Measurements from ENCODE around the gene ILF3. TPM values are rescaled to one million over a fixed set of nuclear protein-coding genes. Genes with fewer than 3 reads are reported as not detected.
"Not testable (repeated sequence)": the region's sequence is repeated elsewhere in the genome, so short reads cannot be mapped to it uniquely, and the experiment has no call there.

Gene ILF3
- total RNA-seq, 4 donors from 2014 or later = 114 to 280 (median 132) TPM

- no peak for DNase-seq (ENCODE audit: low spot score in 2 of 2)
- 64% methylated on average over 1 of the region's 1 CpG for WGBS
- H3K9me3 ChIP-seq = no peaks in the 10 kb centered on the region
- H3K4me3 ChIP-seq = no peak overlapping the region
- H3K36me3 ChIP-seq = peaks cover 7% of the 10 kb centered on the region
- no peak overlapping the region for H3K27ac ChIP-seq
- H3K27me3 ChIP-seq = no peaks in the 10 kb centered on the region
- TF ChIP-seq POLR2AphosphoS5 (IDR thresholded peaks at IDR 0.05) = no peak
- TF ChIP-seq, protein P1, sequence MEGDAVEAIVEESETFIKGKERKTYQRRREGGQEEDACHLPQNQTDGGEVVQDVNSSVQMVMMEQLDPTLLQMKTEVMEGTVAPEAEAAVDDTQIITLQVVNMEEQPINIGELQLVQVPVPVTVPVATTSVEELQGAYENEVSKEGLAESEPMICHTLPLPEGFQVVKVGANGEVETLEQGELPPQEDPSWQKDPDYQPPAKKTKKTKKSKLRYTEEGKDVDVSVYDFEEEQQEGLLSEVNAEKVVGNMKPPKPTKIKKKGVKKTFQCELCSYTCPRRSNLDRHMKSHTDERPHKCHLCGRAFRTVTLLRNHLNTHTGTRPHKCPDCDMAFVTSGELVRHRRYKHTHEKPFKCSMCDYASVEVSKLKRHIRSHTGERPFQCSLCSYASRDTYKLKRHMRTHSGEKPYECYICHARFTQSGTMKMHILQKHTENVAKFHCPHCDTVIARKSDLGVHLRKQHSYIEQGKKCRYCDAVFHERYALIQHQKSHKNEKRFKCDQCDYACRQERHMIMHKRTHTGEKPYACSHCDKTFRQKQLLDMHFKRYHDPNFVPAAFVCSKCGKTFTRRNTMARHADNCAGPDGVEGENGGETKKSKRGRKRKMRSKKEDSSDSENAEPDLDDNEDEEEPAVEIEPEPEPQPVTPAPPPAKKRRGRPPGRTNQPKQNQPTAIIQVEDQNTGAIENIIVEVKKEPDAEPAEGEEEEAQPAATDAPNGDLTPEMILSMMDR (IDR thresholded peaks at IDR 0.05) = no peak
- peaks cover 48% of the 10 kb centered on the region for H3K4me1 ChIP-seq
Observed at GRCh38 chr19:10661946-10662345, 7.8 kb downstream of the ILF3 start.

GRCh38 chr19:10662384-10663251 lies 8.5 kb downstream of the ILF3 start:
- Histone ChIP-seq H3K9me3 (no peaks in the 10 kb centered on the region), H3K36me3 (peaks cover 7% of the 10 kb centered on the region), H3K4me1 (peaks cover 43% of the 10 kb centered on the region), H3K27ac (no peak overlapping the region), H3K27me3 (no peaks in the 10 kb centered on the region), H3K4me3 (no peak overlapping the region)
- TF ChIP-seq POLR2A (IDR thresholded peaks at IDR 0.05) = no peak
- no peak for TF ChIP-seq POLR2AphosphoS5 (IDR thresholded peaks at IDR 0.05)
- TF ChIP-seq, protein P1 (IDR thresholded peaks at IDR 0.05) = no peak
- no peak for TF ChIP-seq EP300 (IDR thresholded peaks at IDR 0.05)
- no peak for DNase-seq (ENCODE audit: low spot score in 2 of 2)
- 52% methylated on average over 14 of the region's 14 CpGs for WGBS

GRCh38 chr19:10663252-10663563 lies 9.1 kb downstream of the ILF3 start:
- not testable (repeated sequence) for H3K4me3 ChIP-seq; H3K9me3 ChIP-seq; DNase-seq (ENCODE audit: low spot score in 2 of 2); H3K36me3 ChIP-seq; H3K27ac ChIP-seq; H3K27me3 ChIP-seq
- peaks cover 39% of the 10 kb centered on the region for H3K4me1 ChIP-seq
- WGBS = 89% methylated on average over 16 of the region's 16 CpGs

DNA sequence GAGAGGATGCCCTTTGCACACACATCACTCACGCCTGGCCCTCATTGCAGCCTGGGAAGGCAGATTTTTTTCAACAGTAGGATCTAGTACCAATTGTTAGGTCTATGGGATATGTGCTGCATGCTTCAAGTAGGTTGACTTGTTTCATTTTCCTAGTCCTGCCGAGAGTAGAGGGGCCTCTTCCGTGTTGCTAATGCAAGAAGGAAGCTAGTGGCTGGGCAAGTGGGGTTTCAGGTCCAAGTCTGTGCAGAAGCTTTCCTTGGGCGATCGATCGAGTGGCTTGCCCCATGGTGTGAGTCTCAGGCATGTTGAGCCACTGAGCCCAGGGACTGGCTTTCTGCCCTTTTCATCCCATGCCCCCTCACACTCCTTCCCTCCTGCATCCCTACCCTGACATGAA lies 13.7 kb downstream of the ILF3 start:
- no peak for DNase-seq (ENCODE audit: low spot score in 2 of 2)
- Histone ChIP-seq H3K4me3 (no peak overlapping the region), H3K27me3 (no peaks in the 10 kb centered on the region), H3K36me3 (peaks cover 20% of the 10 kb centered on the region), H3K9me3 (no peaks in the 10 kb centered on the region), H3K4me1 (peaks cover 31% of the 10 kb centered on the region), H3K27ac (no peak overlapping the region)
- no peak for TF ChIP-seq POLR2A (IDR thresholded peaks at IDR 0.05)
- no peak for TF ChIP-seq POLR2AphosphoS5 (IDR thresholded peaks at IDR 0.05)
- TF ChIP-seq, protein P1 (IDR thresholded peaks at IDR 0.05) = no peak
- no peak for TF ChIP-seq EP300 (IDR thresholded peaks at IDR 0.05)
- WGBS = 91% methylated on average over 6 of the region's 6 CpGs

DNA sequence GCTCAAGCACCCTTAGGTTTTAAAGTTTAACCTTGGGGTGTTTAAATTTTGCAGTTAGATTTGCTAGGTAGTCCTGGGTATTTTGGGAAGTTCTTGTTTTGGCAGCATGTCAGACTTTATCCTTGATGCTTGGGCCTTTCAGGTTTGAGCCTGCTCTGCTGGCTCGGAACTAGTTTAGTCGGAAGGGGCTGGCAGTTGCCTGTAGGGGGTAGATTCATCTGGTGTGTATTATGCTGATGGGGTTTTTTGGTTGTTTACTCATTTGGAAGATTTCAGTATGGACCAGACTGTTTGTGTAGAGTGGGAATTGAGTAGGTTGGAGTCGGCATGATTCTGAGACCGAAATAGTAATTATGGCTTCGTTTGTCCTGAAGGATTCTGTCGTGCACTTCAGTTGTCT lies 15.1 kb downstream of the ILF3 start:
- peaks cover 32% of the 10 kb centered on the region for H3K36me3 ChIP-seq
- peaks cover 24% of the 10 kb centered on the region for H3K4me1 ChIP-seq
- H3K27ac ChIP-seq = no peak overlapping the region
- H3K27me3 ChIP-seq = no peaks in the 10 kb centered on the region
- no peak for TF ChIP-seq POLR2A (IDR thresholded peaks at IDR 0.05)
- TF ChIP-seq EP300 (IDR thresholded peaks at IDR 0.05) = no peak
- TF ChIP-seq, protein P1 (IDR thresholded peaks at IDR 0.05) = no peak
- no peak for TF ChIP-seq POLR2AphosphoS5 (IDR thresholded peaks at IDR 0.05)
- DNase-seq (ENCODE audit: low spot score in 2 of 2) = no peak
- no peaks in the 10 kb centered on the region for H3K9me3 ChIP-seq
- no peak overlapping the region for H3K4me3 ChIP-seq
- 63% methylated on average over 6 of the region's 6 CpGs for WGBS

DNA sequence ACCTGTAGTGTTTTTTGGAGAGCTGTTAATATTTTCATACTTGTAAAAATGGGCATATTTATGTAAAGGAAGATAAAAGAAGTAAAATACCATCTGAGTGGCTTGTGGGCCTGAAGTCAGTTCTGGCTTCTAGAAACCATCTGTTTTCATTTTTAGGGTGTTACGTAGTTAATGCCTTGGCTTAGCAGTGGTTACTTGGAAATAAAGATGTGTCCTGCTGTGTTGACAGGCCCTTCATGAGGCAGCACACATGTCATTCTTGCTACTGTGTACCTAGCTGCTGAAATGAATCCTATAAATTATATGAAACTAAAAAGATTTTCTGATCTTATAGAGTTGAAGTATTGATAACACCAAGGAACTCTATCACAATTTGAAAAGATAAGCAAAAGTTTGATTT lies 16.0 kb downstream of the ILF3 start:
- Histone ChIP-seq H3K4me3 (no peak overlapping the region), H3K27ac (no peak overlapping the region), H3K36me3 (peaks cover 35% of the 10 kb centered on the region), H3K27me3 (no peaks in the 10 kb centered on the region), H3K4me1 (peaks cover 24% of the 10 kb centered on the region), H3K9me3 (no peaks in the 10 kb centered on the region)
- DNase-seq (ENCODE audit: low spot score in 2 of 2) = no peak
- 66% methylated on average over 1 of the region's 1 CpG for WGBS
- TF ChIP-seq, protein P1 (IDR thresholded peaks at IDR 0.05) = no peak
- TF ChIP-seq POLR2A (IDR thresholded peaks at IDR 0.05) (no peak), POLR2AphosphoS5 (IDR thresholded peaks at IDR 0.05) (no peak), EP300 (IDR thresholded peaks at IDR 0.05) (no peak)

All from suprapubic skin (tissue), 4 donors.